Right atrium auricular region (tissue), 2 donors: ENCODE data around the gene CDA. TPM values are rescaled to one million over a fixed set of nuclear protein-coding genes. Genes with fewer than 3 reads are reported as not detected.

Experiments used
- DNase-seq: peaks from one replicate; pipeline ENCODE4 v3.0.0-alpha.2; 2019; ENCODE audit warnings: low spot score
- H3K27ac ChIP-seq, 2 donors: fragments of 200-600 bp; sonication (generic); 1 replicate in 1 of 2; 2 replicates in 1 of 2; pipeline ENCODE4 v1.5.1; 2016 to 2019
- H3K27me3 ChIP-seq, 2 donors: fragments of 200-600 bp; sonication (generic); one replicate each; pipeline versions ENCODE4 v1.5.1 to v1.6.0; 2017 to 2019
- H3K36me3 ChIP-seq: fragments of 200-600 bp; sonication (generic); one replicate; pipeline ENCODE4 v1.5.1; 2016
- H3K4me1 ChIP-seq, 2 donors: fragments of 200-600 bp; sonication (generic); one replicate each; pipeline versions ENCODE4 v1.5.1 to v1.6.0; 2017 to 2019
- H3K4me3 ChIP-seq, 2 donors: fragments of 200-600 bp; sonication (generic); 1 replicate in 1 of 2; 2 replicates in 1 of 2; pipeline ENCODE4 v1.5.1; 2017 to 2019; ENCODE audit warnings: mild to moderate bottlenecking in 1 of 2, moderate library complexity in 1 of 2
- H3K9me3 ChIP-seq, 2 donors: fragments of 200-600 bp; sonication (generic); one replicate each; pipeline ENCODE4 v1.5.1; 2019
- total RNA-seq, 2 donors: library from RNA; depleted of rRNA; stranded (reverse); fragments of >200 nt; gene quantifications; one replicate each; pipeline ENCODE4 v1.1.0, GENCODE V29; 2016
- TF ChIP-seq, protein P1 (sequence below), 2 donors: fragments of 200-600 bp; sonication (generic); IDR thresholded peaks; one replicate each; pipeline ENCODE4 v1.5.1; 2019; ENCODE audit warnings: antibody characterized with exemption in 2 of 2

Gene CDA
- total RNA-seq, 2 donors from 2014 or later: 1.3 to 6.6 TPM

DNA sequence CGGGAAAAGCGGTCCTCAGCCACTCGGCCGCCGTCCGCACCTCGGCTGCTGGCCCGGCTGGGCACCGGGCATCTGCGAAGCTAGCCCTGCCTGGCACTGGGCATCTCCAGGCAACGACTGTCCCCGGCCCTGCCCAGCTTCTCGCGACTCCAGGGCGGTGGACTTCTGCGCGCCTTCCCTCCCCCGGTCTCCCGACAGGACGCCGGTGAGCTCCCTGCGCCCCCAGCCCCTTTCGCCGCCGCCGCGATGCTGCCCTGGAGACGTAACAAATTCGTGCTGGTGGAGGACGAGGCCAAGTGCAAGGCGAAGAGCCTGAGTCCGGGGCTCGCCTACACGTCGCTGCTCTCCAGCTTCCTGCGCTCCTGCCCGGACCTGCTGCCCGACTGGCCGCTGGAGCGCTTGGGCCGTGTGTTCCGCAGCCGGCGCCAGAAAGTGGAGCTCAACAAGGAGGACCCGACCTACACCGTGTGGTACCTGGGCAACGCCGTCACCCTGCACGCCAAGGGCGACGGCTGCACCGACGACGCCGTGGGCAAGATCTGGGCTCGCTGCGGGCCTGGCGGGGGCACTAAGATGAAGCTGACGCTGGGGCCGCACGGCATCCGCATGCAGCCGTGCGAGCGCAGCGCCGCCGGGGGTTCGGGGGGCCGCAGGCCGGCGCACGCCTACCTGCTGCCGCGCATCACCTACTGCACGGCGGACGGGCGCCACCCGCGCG, 36.0 kb upstream of the CDA start:
- no peaks in the 10 kb centered on the region for H3K9me3 ChIP-seq
- H3K27ac ChIP-seq: peak overlapping the region; percentile 62 to 72
- H3K4me1 ChIP-seq: peaks cover 0 to 32% of the 10 kb centered on the region in 2 donors
- TF ChIP-seq, protein P1, sequence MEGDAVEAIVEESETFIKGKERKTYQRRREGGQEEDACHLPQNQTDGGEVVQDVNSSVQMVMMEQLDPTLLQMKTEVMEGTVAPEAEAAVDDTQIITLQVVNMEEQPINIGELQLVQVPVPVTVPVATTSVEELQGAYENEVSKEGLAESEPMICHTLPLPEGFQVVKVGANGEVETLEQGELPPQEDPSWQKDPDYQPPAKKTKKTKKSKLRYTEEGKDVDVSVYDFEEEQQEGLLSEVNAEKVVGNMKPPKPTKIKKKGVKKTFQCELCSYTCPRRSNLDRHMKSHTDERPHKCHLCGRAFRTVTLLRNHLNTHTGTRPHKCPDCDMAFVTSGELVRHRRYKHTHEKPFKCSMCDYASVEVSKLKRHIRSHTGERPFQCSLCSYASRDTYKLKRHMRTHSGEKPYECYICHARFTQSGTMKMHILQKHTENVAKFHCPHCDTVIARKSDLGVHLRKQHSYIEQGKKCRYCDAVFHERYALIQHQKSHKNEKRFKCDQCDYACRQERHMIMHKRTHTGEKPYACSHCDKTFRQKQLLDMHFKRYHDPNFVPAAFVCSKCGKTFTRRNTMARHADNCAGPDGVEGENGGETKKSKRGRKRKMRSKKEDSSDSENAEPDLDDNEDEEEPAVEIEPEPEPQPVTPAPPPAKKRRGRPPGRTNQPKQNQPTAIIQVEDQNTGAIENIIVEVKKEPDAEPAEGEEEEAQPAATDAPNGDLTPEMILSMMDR (IDR thresholded peaks at IDR 0.05): no peak
- peak overlapping the region; percentile 44 to 56 for H3K4me3 ChIP-seq
- H3K27me3 ChIP-seq: no peaks in the 10 kb centered on the region
- H3K36me3 ChIP-seq: no peaks in the 10 kb centered on the region
- no peak for DNase-seq

DNA sequence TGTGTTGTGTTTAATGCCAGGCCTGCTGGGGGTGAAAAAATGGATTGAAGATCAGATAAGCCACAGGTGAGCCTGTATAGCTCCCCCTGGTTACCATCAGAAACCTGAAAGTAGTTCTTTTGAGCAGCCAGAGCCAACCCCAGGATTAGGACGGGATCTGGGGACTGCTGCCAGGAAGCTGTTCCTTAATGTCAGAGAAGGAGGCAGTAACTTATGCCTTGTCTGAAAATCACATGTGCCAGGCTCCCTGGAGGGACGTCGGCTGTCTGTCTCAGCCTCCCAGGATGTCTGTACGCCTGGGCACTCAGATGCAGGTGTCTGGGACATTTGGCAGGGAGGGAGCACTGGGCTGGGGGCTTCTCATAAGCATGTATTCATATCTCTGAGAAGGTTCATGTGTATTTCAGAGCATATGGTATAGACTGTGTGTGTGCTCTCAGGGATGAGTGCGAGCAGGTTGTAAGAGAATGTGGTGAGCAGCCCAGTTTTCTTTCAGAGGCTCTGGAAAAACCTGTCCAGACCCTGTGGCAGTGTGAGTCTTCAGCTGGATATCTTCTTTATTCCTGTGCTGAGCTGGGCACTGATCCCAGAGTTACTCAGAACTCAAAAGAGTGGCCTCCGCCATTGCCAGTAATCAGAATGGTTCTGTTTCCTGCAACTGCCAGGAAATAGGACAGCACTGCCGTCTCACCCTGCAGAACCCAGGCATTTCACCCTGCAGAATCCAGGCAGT, 33.7 kb upstream of the CDA start:
- TF ChIP-seq, protein P1 (IDR thresholded peaks at IDR 0.05): no peak
- no peaks in the 10 kb centered on the region for H3K9me3 ChIP-seq
- H3K27me3 ChIP-seq: no peaks in the 10 kb centered on the region
- H3K27ac ChIP-seq: peak overlapping the region; percentile 7 to 29
- peaks cover 0 to 32% of the 10 kb centered on the region in 2 donors for H3K4me1 ChIP-seq
- H3K4me3 ChIP-seq: no peak overlapping the region
- no peak for DNase-seq
- no peaks in the 10 kb centered on the region for H3K36me3 ChIP-seq

DNA sequence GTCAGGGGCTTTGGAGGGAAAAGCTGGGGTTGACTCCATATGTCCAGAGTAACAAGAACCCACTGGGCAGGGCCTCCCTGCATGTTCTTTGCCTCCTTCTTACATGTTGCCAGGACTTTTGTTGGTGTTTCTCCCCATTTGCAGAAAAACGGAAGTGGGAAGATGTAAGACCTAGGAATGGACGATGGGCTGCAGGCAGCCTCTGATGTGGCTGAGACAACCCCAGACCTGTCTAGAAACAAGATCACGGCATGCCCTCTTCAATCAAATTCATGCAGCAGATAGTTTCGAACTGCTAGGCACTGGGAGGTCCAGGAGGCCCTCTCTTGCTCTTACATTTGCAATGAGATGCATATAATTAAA, 33.2 kb upstream of the CDA start:
- no peak for DNase-seq
- TF ChIP-seq, protein P1 (IDR thresholded peaks at IDR 0.05): no peak
- Histone ChIP-seq H3K4me1 (peaks cover 0 to 32% of the 10 kb centered on the region in 2 donors), H3K9me3 (no peaks in the 10 kb centered on the region), H3K27me3 (no peaks in the 10 kb centered on the region), H3K27ac (no peak overlapping the region), H3K36me3 (no peaks in the 10 kb centered on the region), H3K4me3 (no peak overlapping the region)

DNA sequence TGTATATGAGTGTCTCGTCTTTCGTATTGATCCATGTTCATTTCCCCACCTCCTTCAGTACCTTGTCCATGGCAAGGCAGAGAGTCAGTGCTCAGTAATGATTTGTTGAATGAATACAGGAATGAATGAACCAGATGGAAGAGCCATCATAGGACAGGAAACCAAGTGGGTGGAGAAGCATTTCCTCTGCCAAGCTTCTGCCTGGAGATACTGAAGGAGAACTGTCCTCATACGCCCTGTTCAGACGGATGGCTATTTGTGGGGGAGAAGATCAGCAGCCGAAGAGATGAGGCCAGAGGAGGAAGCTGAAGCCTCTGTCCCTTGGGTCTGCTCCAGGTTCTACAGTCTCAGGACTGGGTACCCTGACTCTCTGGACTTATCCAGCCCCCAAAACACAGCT, 30.7 kb upstream of the CDA start:
- TF ChIP-seq, protein P1 (IDR thresholded peaks at IDR 0.05): no peak
- Histone ChIP-seq H3K4me3 (no peak overlapping the region), H3K9me3 (no peaks in the 10 kb centered on the region), H3K4me1 (peaks cover 0 to 16% of the 10 kb centered on the region in 2 donors), H3K27ac (no peak overlapping the region), H3K36me3 (no peaks in the 10 kb centered on the region), H3K27me3 (no peaks in the 10 kb centered on the region)
- no peak for DNase-seq

DNA sequence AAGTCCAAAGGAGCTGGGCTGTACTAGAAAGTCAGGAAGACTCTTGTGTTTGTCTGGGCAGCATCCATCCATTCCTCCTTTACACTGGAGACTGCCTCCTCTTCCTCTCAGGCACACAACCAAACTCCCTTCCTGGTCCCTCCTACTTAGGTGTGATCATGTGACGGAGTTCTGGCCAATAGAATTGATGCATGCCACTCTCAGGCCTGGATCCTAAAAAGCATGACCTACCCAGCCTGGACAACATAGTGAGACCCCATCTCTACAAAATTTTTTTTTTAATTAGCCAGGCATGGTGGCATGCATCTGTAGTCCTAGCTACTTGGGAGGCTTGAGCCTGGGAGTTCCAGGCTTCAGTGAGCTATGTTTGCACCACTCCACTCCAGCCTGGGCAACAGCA, 27.9 kb upstream of the CDA start:
- H3K4me3 ChIP-seq: no peak overlapping the region
- TF ChIP-seq, protein P1 (IDR thresholded peaks at IDR 0.05): no peak

More for the DNA sequence above, 27.9 kb upstream of the CDA start:
- Histone ChIP-seq H3K36me3 (no peaks in the 10 kb centered on the region), H3K27me3 (no peaks in the 10 kb centered on the region), H3K9me3 (no peaks in the 10 kb centered on the region), H3K4me1 (no peaks in the 10 kb centered on the region), H3K27ac (no peak overlapping the region)
- no peak for DNase-seq
